Measurements from ENCODE around the gene FN1.
A peak's percentile ranks its signal among the peaks of the same experiment; 100 is the strongest.
"Not testable (repeated sequence)": the region's sequence is repeated elsewhere in the genome, so short reads cannot be mapped to it uniquely, and the experiment has no call there.

The FN1 gene

DNA sequence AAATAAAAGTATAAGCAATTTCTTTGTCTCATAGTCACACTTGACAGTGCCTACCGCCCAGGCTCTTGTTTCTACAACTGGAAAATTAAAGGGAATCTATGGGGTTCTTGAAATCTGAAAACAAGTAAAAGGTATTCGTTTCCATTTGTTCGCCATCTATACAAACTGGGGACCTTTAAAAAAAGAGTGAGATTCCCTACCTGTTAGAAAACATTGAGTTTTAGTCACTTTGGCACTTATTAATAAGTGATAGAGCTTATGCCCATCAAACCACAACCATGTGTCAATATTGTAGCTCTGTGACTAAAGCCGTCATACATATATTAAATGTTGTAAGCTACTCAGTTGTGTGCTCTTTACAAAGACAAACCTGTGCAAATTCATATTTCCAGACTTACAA is 13.2 kb downstream of the FN1 start:
- no peak for DNase-seq (ENCODE audit: low read depth)

DNA sequence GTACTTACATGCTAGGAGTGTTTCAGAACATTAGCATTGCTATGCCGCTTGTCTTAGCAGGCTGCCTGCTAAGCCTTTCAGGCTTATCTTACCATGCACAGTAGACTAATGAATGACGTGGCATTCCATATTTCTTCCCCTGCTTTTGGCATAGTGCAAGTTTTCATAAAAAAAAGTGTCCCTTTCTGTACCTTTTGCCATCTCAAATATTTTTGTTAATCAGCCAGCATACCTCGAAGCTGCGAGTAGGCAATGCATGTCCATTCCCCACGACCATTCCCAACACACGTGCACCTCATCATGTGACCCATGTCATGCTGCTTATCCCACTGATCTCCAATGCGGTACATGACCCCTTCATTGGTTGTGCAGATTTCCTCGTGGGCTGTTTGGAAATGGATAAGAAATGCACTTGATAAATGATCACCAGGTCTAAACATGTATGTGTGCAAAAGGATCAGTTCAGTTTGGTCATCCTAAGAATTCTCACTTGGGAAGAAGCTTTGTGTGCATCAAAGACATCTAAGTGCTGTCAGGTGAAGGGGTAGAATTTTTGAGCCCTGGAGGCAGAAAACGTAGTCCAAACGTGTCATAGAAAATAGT is 13.9 kb downstream of the FN1 start:
- no peak for DNase-seq (ENCODE audit: low read depth)

DNA sequence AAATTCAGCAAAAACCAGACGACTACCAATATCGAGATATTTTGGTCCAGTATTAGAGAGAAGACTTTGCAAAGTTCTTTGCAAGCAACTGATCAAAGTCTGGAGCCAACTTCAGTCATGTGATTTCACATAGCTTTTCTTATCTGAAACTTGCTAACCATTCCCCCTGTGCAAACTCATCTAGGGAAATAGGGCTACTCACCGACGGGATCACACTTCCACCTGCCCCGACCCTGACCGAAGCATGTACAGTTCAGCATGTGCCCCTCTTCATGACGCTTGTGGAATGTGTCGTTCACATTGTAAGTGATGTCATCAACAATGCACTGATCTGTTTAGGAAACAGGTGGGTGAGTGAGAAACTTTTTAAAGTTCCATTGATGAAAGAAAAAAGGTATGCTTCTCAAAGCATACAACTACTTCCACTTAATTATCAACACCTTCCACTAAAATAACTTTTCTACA is 15.4 kb downstream of the FN1 start:
- no peak for DNase-seq (ENCODE audit: low read depth)

DNA sequence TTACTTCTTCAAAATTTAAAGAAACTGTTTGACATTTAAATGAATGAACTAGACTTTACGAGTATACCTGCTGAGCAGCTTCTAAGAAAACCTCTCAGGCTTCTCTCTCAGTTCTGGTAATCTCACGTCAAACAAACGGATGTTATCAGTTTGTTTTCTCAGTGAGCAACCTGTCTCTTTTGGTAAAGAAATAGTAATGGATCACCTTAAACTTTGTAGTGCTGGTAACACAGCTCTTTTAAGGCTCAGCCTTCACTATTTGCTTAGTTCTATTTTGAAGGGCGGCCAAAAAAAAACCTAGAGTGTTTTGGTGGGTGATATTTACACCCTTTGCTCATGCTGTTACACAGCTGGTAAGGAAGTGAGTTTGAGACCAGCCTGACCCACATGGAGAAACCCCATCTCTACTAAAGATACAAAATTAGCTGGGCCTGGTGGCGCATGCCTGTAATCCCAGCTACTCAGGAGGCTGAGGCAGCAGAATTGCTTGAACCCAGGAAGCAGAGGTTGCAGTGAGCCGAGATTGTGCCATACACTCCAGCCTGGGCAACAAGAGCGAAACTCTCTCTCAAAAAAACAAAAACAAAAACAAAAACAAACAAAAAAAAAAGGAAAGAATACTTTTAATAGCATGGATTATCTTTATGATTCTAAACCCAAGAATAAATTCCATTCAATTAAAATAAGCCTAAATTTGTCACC is 15.9 kb downstream of the FN1 start:
- DNase-seq (ENCODE audit: low read depth) = no peak

DNA sequence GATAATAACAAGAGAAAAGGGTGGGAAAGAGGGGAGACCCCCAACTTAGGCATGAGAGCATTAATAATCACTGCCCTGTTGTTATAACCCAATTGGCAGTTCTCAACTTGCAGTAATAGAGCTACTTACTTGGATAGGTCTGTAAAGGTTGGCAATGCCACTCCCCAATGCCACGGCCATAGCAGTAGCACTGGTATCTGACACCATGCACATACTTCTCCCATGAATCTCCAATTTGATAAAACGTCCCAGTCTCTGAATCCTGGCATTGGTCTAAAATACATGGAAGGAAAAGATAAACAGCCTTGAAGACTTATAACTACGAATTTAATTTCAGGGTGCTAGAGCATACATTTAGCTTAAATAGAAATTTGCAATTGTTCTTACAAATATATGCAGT is 16.8 kb downstream of the FN1 start:
- no peak for DNase-seq (ENCODE audit: low read depth)

DNA sequence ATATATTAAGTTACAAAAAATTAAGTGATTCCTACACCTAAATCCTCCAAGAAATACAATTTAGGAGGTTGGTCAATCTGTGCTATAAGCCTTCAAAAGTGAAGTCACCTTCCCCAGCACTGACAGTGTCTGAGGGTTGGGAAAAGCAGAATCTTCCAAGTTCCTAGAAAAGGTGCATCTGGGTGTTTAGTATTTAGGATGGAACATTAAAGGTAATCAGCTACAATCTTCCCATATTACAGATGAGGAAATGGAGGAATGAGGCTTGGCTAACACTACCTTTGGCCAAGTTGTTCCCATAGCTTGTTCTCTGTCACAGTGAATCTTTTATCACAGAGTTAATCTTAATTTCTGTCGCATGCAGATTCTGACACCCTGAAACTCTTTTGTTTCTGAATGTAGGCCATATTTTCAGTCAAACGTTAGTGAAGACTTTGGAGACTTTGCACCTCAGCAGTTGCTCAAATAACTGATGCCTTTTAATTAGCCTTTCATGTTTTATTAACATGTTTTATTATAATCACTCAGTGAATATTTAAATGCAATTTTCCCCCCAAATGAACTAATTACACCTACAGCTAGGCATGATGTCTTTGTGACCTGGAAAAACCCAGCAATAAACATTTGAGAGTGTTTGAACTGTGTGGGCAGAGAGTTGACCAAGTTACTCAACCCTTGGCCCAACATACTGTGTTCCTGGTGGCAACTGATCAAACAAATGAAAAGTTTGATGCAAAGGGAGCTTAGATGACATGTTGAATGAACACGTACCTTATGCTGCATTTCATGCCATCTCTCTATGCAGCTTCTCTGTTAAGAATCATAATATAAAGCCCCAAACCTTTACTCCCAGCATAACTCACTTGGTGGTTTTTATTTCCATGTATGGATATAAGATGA is 17.6 kb downstream of the FN1 start:
- no peak for DNase-seq (ENCODE audit: low read depth)

DNA sequence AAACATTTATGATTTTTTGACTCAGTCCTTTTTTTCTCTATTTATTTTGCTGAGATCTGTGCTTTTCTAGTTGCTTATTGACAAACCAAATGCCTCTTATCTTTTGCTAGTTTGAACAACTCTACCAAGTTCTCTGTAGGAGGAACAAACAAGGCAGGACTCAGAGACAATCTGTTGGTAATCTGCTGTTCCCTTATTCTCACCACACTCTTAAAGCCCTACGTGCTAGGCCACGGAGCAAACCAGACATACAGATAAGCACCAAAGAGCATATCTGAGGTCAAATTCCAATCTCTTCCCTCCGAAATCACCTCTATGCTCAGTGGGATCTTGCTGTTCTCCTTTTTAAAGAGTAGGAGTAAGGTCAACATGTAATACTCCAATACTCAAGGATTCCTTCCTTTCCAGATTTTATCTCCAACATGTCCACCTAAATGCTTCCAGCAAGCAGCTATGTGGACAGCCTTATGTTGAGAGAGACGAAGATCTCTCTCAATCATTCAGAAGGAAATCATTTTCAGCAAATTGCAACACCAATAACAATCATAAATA is 18.4 kb downstream of the FN1 start:
- DNase-seq (ENCODE audit: low read depth) = no peak

DNA sequence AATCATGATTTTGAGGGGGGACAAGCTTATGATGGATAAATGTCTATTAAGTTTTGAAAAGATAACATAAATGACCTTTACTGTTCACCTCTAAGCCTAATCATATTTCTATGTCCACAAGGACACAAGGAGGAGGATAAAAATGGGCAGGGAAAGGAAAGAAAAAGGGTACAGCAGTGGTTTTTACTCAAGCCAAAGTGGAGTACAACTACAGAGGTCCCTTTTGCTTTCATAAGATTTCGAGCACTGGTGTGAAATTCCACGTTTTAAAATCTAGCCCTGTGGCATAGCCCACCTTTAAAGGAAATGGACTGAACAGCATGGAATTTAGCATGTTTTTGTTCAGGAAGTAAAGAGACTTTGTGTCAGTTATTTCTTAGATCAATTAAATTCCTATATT is 19.2 kb downstream of the FN1 start:
- DNase-seq (ENCODE audit: low read depth) = no peak

DNA sequence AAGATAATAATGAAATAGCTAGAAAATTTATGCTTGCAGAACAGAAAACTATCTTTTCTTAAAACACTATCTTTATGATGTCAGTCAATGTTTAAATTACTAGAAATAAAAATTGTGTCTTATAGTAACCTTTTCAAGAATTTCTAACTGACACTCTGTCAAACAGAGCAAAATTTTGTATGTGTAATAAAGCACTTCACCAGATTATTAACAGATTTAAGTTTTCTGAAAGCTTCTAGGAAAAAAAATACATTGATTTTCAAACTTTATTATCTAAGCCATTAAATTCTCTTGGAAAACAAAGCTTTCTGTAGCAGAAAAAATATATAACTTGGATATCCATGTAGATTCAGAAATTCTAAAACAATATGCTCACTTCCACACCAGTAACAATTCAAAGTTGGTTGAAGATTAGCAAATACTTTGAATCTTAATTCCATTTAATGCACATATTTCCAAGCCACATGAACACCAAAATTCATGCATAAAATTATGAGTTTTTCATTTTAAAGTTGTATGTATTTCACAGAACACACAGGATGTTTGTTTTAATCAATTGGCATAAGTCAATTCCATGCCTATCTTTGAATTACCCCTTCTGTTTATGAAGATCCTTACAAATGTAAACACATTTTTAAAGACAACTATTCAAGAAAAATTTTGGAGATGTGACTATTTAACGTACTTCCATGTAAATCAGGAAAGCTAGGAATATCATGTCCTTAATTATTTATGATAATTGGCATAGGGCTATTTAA is 19.9 kb downstream of the FN1 start:
- no peak for DNase-seq (ENCODE audit: low read depth)

DNA sequence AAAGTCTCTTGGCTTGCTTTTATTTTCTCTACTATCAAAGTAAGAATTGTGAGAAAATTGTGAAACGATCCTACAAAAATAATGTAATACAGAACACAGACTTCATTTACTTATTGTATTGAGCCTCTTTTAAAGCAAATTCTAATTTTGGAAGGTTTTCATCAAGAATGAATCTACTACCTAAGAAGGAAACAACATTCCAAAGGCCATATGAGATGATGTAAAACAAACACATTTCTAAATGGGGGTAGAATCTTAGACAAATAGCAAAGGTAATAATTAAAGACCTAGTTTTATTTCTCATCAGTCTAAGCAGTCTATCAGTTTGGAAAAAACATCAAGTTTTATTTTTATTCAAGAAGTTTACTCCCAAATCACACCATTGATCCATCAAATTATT is 20.6 kb downstream of the FN1 start:
- DNase-seq (ENCODE audit: low read depth) = no peak

DNA sequence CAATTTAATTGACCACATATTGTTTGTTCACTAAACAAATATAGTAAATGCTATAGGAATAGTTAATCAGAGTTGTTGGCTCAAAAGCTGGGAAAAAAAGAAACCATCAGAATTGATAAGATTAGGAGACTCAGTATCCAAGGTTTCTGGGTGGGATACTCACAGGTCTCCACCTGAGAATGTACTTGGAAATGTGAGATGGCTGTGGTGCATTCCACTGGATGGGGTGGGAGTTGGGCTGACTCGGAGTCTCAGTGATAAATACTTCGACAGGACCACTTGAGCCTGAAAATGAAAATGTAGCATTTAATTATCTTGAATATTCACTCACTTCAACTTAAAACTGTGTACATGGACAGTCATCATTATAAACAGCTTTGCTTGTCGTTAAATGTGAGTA is 21.2 kb downstream of the FN1 start:
- DNase-seq (ENCODE audit: low read depth) = no peak

DNA sequence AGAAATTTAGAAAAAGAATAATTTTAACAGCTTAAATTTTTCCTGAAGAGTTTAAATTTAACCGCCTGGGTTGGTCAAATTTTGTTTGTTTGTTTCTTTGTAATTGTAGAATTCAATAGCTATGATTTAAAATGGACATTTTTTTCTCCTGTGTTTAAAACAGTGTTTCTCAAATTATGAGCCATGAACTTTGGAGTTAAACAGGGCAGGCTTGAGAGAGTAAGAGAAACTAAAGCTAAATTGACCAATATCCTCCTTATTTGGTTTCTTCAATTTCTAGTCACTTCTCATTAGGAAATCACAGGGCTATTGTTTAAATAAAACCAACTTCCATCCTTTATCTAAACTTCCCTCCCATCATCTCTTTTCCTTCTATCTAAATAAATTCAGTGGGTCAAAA is 21.9 kb downstream of the FN1 start:
- DNase-seq (ENCODE audit: low read depth) = no peak

DNA sequence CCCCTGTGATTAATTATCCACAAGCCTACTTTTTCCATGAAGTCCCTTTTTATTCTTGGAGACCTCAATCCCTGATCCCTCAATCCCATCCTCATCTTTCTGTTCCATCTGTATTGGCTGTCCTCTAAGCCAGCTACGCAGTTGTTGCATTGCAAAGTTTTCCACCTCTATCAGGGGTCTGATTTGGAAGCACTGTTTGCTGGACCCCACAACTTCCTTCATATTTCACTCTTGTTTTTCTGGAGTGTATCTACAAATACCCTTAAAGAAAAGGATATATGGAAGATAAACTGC is 22.4 kb downstream of the FN1 start:
- DNase-seq (ENCODE audit: low read depth) = no peak

DNA sequence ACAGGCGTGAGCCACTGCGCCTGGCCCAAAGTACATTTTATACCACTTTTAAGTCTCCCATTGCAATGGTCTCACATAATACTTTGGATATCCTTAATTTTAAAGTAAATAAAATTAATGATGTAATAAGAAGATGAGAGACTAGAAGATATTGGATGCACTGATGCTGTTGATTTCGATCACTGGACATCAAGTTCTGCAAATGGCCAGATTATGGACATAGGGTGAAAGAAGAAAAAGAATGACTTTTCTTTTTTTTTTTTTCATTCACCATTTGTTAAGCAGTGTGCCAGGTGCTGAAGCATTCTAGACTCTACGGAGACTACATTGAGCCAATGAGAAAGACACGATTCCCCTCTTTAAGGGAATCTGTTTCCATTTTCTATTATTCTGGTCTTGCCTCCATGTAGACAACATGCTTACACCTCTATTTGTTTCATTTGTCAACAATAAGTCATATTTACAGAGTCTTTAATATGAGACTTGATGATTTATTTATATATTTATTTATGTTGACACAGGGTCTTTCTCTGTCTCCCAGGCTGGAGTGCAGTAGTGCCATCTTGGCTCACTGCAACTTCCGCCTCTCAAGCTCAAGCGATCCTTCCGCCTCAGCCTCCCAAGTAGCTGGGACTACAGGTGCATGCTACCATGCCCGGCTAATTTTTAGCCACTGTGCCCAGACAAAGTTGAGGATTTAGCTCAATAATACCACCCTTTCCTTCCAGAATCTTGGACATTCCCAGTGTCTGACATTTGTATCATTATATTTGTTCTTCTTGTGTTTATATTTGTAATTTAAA is 23.7 kb downstream of the FN1 start:
- DNase-seq (ENCODE audit: low read depth) = no peak

DNA sequence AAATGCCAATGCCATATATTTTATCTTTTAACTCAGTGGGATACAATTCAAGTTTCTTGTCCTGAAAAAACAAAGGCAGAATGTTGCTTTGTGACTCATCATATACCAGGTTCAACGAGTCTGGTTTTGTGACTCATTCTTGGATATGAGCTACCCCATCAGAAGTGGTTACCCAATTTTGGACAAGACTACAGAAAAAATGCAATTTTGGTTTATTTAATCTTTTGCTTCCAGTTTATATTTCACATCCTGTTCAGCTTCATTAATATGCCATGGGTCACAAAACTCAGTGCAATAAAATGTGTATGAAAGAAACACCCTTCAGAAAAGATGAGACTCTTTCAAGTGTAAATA is 25.0 kb downstream of the FN1 start:
- peak; percentile 97 for DNase-seq (ENCODE audit: low read depth)

DNA sequence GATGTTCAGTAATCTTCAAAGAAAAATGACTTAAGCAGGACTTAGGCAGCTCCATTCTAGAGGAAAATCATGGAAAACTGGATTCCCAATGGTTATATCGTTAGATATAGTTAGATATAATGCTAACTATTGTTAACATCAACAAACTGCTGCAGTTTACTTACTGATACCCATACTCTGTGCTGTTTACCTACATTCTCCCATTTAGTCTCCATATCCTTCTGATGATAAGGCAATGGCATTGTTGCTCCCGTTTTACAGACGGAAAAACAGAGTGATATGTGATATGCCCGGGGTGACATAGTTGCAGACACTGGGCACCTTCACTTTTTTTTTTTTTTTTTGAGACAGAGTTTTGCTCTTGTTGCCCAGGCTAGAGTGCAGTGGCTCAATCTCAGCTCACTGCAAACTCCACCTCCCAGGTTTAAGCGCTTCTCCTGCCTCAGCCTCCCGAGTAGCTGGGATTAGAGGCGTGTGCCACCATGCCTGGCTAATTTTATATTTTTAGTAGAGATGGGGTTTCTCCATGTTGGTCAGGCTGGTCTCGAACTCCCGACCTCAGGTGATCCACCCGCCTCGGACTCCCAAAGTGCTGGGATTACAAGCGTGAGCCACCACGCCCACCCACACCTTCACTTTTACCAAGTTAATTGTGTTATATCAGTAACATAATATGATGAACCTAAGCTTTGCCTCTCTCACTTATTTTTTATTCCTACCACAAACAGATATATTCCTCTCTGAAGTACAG is 25.5 kb downstream of the FN1 start:
- DNase-seq (ENCODE audit: low read depth) = not testable (repeated sequence)

DNA sequence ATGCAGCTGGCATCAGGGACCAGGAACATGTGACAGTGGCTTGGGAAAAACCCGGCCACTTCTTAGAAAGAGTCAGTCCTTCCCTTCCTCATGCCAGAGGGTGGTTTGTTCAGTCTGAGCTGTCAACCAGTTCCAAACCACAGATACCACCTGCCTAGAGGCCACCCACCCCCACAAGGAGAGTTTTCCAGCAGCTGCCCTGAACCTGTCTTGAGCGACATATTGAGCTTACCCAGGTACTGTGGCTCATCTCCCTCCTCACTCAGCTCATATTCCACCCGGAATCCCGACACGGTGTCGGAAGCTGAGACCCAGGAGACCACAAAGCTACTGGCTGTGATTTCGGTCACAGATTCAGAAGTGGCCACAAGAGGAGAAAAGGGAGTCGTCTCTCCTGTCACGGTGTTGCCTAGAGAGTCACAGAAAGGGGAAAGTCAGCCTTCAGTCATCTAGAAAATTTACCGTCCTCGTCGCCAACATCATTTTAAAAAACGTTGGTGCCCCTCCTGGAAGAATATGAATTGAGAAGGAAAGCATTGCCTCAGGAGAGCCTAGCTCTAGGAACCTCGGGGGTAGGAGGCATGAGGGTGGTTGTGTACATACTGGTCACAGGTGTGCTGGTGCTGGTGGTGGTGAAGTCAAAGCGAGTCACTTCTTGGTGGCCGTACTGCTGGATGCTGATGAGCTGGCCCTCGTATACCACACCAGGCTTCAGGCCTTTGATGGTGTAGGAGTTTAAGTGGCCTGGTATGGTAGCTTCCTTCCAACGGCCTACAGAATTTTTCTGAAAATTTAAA is 26.3 kb downstream of the FN1 start:
- no peak for DNase-seq (ENCODE audit: low read depth)

DNA sequence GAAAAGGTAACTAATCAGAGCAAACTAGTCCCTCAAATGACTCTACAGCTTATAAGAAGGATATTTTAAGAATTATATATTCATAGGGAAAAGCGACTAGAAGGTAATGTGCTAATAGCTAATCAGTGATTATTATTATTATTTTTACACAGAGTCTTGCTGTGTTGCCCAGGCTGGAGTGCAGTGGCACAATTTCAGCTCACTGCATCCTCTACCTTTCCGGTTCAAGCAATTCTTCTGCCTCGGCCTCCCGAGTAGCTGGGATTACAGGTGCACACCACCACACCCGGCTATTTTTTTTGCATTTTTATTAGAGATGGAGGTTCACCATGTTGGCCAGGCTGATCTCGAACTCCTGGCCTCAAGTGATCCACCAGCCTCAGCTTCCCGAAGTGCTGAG is 27.4 kb downstream of the FN1 start:
- DNase-seq (ENCODE audit: low read depth) = not testable (repeated sequence)

DNA sequence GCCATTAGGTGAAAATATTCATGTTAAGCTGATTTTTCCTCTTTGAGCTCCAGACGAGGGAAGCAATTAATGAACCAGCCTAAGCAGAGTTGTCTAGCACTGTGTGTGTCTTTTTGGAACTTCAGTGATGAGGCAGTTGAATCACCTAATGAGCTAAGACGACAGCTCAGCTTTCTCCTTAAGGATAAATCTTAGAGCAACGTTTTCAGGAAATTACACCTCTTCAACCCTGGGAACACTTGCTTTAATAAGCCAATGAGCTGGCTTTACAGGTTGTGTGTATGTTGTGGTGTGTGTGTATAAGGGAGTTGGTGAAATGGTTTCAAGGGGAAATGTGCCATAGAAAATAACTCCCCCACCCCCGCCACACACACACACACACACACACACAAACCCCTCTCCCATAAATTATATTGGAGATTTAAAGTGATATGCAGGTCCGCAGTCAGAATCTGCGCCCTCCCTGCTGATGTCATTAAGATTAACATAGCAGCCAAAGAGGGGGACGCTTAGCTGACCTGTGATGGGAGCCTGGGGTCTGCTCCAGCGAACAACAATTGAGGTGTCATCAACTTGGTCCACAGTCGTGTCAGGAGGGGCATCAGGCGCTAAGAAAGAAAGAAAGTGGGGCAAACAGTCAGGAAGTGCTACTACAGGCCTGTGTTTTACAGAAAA is 28.1 kb downstream of the FN1 start:
- no peak for DNase-seq (ENCODE audit: low read depth)

Measured in HS-5 (cell line).